Endodermal cell (in vitro differentiated cells): ENCODE results near the gene CAMKMT. TPM values are rescaled to one million over a fixed set of nuclear protein-coding genes. Genes with fewer than 3 reads are reported as not detected.

Experiments used
- DNase-seq: peaks from one replicate; pipeline ENCODE4 v3.0.0-alpha.2; 2017
- H3K27ac ChIP-seq: 2 replicates; pipeline ENCODE4 v1.5.1; 2013; ENCODE audit warnings: mild to moderate bottlenecking, low read depth, low read length, moderate library complexity
- H3K27me3 ChIP-seq: 2 replicates; pipeline ENCODE4 v1.6.1; 2013; ENCODE audit warnings: mild to moderate bottlenecking, low read length, moderate library complexity; ENCODE audit not compliant: insufficient read depth, control insufficient read depth, poor library complexity, severe bottlenecking
- H3K36me3 ChIP-seq: 2 replicates; pipeline ENCODE4 v1.7.0; 2013; ENCODE audit warnings: mild to moderate bottlenecking, low read length, moderate library complexity; ENCODE audit not compliant: control insufficient read depth, insufficient read depth
- H3K4me1 ChIP-seq: one replicate; pipeline ENCODE4 v1.7.0; 2013; ENCODE audit warnings: low read length; ENCODE audit not compliant: control insufficient read depth, insufficient read depth
- H3K4me3 ChIP-seq: 2 replicates; pipeline ENCODE4 v1.5.1; 2013; ENCODE audit warnings: mild to moderate bottlenecking, low read length, moderate library complexity
- H3K9ac ChIP-seq: 2 replicates; pipeline ENCODE4 v1.6.1; 2013; ENCODE audit warnings: mild to moderate bottlenecking, low read length, moderate library complexity; ENCODE audit not compliant: poor library complexity, severe bottlenecking; ENCODE audit errors: extremely low read depth
- H3K9me3 ChIP-seq: 2 replicates; pipeline ENCODE4 v1.6.1; 2013; ENCODE audit warnings: mild to moderate bottlenecking, low read length, moderate library complexity; ENCODE audit not compliant: control insufficient read depth
- H3K27ac Mint-ChIP-seq: 2 replicates; pipeline ENCODE4 v1.8.0; 2020; ENCODE audit warnings: mixed read lengths
- H3K27me3 Mint-ChIP-seq: 2 replicates; pipeline ENCODE4 v1.8.0; 2021; ENCODE audit warnings: mild to moderate bottlenecking, mixed read lengths; ENCODE audit not compliant: insufficient read depth
- H3K36me3 Mint-ChIP-seq: 2 replicates; pipeline ENCODE4 v1.8.0; 2020; ENCODE audit warnings: low read depth, mixed read lengths
- H3K4me1 Mint-ChIP-seq: 2 replicates; pipeline ENCODE4 v1.8.0; 2020; ENCODE audit warnings: mixed read lengths
- H3K4me3 Mint-ChIP-seq: 2 replicates; pipeline ENCODE4 v1.8.0; 2020; ENCODE audit warnings: mild to moderate bottlenecking, moderate library complexity, mixed read lengths
- H3K9me3 Mint-ChIP-seq: 2 replicates; pipeline ENCODE4 v1.8.0; 2020; ENCODE audit warnings: mild to moderate bottlenecking, mixed read lengths
- WGBS, 2 experiments: methylation state at CpG; one replicate each; pipeline versions ENCODE4 v1.1.5 to v1.1.7; 2013; ENCODE audit warnings: missing lambda C conversion rate in 2 of 2, mixed read lengths in 1 of 2; ENCODE audit not compliant: insufficient coverage in 1 of 2, insufficient read length in 1 of 2; 5-methylcytosine and 5-hydroxymethylcytosine counted together
- total RNA-seq, 2 donors: library from RNA; stranded (reverse); fragmentation: NEBNext Ultra II Directional in 1 of 2; extraction: Animal tissue kit (Norgen Biotek cat#: 25700) in 1 of 2; gene quantifications; 2 replicates in 1 of 2; 3 replicates in 1 of 2; pipeline ENCODE4 v1.2.1, GENCODE V29; 2021
- TF ChIP-seq, protein P1 (sequence below): fragments of 200-600 bp; sonication (generic); conservative IDR thresholded peaks from 2 replicates; pipeline ENCODE4 v1.5.0; 2021; ENCODE audit warnings: antibody characterized with exemption, mild to moderate bottlenecking

Gene CAMKMT
- total RNA-seq, 2 donors from 2014 or later, result 31.4 to 57.5 TPM

GRCh38 chr2:44453259-44453658 is 91.5 kb downstream of the CAMKMT start:
- Mint-ChIP-seq H3K27me3 (no peaks in the 10 kb centered on the region), H3K9me3 (no peaks in the 10 kb centered on the region), H3K27ac (no peak overlapping the region), H3K4me3 (no peak overlapping the region), H3K4me1 (peaks cover 4% of the 10 kb centered on the region), H3K36me3 (no peaks in the 10 kb centered on the region)
- TF ChIP-seq, protein P1, sequence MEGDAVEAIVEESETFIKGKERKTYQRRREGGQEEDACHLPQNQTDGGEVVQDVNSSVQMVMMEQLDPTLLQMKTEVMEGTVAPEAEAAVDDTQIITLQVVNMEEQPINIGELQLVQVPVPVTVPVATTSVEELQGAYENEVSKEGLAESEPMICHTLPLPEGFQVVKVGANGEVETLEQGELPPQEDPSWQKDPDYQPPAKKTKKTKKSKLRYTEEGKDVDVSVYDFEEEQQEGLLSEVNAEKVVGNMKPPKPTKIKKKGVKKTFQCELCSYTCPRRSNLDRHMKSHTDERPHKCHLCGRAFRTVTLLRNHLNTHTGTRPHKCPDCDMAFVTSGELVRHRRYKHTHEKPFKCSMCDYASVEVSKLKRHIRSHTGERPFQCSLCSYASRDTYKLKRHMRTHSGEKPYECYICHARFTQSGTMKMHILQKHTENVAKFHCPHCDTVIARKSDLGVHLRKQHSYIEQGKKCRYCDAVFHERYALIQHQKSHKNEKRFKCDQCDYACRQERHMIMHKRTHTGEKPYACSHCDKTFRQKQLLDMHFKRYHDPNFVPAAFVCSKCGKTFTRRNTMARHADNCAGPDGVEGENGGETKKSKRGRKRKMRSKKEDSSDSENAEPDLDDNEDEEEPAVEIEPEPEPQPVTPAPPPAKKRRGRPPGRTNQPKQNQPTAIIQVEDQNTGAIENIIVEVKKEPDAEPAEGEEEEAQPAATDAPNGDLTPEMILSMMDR, result no peak
- DNase-seq, result no peak
- no peaks in the 10 kb centered on the region for H3K27me3 ChIP-seq
- H3K9ac ChIP-seq, result no peak overlapping the region
- H3K27ac ChIP-seq, result no peak overlapping the region
- no peak overlapping the region for H3K4me3 ChIP-seq
- WGBS, 2 experiments, result 100% methylated on average over 1 of the region's 1 CpG; no CpG with 5 or more reads in 1 of the 2 experiments
- H3K4me1 ChIP-seq, result no peaks in the 10 kb centered on the region
- no peaks in the 10 kb centered on the region for H3K36me3 ChIP-seq
- H3K9me3 ChIP-seq, result no peaks in the 10 kb centered on the region

DNA sequence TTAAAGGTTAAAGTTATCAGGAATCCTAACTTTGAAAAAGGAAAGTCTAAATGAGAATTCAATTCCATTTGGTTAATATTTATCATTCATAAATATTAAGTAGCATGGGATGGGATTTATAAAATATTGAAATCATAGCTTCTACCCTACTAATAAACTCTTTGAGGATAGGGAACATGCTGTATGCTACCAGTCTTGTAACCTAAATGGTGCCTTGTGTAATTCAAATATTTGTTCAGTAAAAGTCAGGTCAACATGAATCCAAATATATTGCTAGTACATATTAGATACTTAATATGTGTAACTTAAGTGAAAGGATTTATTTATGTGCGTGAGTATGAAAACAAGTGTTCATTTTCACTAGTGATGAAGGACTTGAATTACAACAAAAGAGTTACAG is 94.1 kb downstream of the CAMKMT start:
- H3K27me3 Mint-ChIP-seq, result no peaks in the 10 kb centered on the region
- Histone ChIP-seq H3K27me3 (no peaks in the 10 kb centered on the region), H3K36me3 (no peaks in the 10 kb centered on the region), H3K9ac (no peak overlapping the region), H3K27ac (no peak overlapping the region), H3K9me3 (no peaks in the 10 kb centered on the region), H3K4me1 (no peaks in the 10 kb centered on the region), H3K4me3 (no peak overlapping the region)
- no peaks in the 10 kb centered on the region for H3K9me3 Mint-ChIP-seq
- H3K4me3 Mint-ChIP-seq, result no peak overlapping the region
- no peaks in the 10 kb centered on the region for H3K36me3 Mint-ChIP-seq
- 92 to 100% methylated on average over 1 of the region's 1 CpG for WGBS, 2 experiments
- no peak for DNase-seq
- peaks cover 5% of the 10 kb centered on the region for H3K4me1 Mint-ChIP-seq
- no peak overlapping the region for H3K27ac Mint-ChIP-seq
- TF ChIP-seq, protein P1, result no peak

- no peaks in the 10 kb centered on the region for H3K36me3 Mint-ChIP-seq
- no peak overlapping the region for H3K4me3 ChIP-seq
- H3K4me1 ChIP-seq, result no peaks in the 10 kb centered on the region
- H3K27me3 ChIP-seq, result no peaks in the 10 kb centered on the region
- no peak overlapping the region for H3K9ac ChIP-seq
- no peaks in the 10 kb centered on the region for H3K36me3 ChIP-seq
- H3K9me3 ChIP-seq, result no peaks in the 10 kb centered on the region
- no peaks in the 10 kb centered on the region for H3K27me3 Mint-ChIP-seq
- H3K27ac ChIP-seq, result no peak overlapping the region
- DNase-seq, result no peak
- no peak overlapping the region for H3K4me3 Mint-ChIP-seq
- TF ChIP-seq, protein P1, result no peak
- H3K4me1 Mint-ChIP-seq, result peaks cover 5% of the 10 kb centered on the region
- H3K9me3 Mint-ChIP-seq, result no peaks in the 10 kb centered on the region
- H3K27ac Mint-ChIP-seq, result no peak overlapping the region
Observed at GRCh38 chr2:44456946-44457345, 95.2 kb downstream of the CAMKMT start.
